ENCODE results near the gene PCDHGC4. TPM values are rescaled to one million over a fixed set of nuclear protein-coding genes. Genes with fewer than 3 reads are reported as not detected.

The PCDHGC4 gene
- polyA plus RNA-seq, 1 donor, result 1.7 TPM

- H3K27ac ChIP-seq (ENCODE audit: low read length), result no peak overlapping the region
- WGBS (ENCODE audit: insufficient coverage, low lambda C conversion rate), result 86% methylated on average over 1 of the region's 7 CpGs
- no peaks in the 10 kb centered on the region for H3K4me1 ChIP-seq (ENCODE audit: control insufficient read depth, insufficient read depth, low read length)
- peaks cover 9% of the 10 kb centered on the region for H3K36me3 ChIP-seq (ENCODE audit: control insufficient read depth, insufficient read depth, low read length)
- no peak overlapping the region for H3K4me3 ChIP-seq (ENCODE audit: low read length)
- no peaks in the 10 kb centered on the region for H3K9me3 ChIP-seq (ENCODE audit: control insufficient read depth, low read depth, low read length)
- no peaks in the 10 kb centered on the region for H3K27me3 ChIP-seq (ENCODE audit: control insufficient read depth, insufficient read depth, low read length)
- DNase-seq, result no peak
These were observed 16.9 kb downstream of the PCDHGC4 start for GRCh38 chr5:141501761-141502160.

DNA sequence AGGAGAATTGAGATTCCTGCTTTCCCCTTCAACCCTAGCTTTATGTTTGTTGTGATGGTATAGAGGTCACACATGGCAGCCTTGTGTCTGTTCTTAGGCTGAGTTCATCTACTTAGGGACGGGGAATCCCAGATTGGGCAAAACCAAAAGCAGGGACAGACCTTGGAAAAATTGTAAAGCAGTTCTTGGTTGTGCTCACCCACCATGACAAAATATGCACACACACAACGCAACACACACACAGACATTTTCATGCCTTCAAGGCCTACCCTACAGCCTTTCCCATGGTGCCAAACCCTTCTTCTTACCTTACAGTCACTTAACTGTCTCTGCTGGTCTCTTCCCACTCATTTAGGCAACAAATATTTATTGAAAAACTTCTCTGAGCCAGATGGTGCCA lies 18.9 kb downstream of the PCDHGC4 start:
- peaks cover 10% of the 10 kb centered on the region for H3K36me3 ChIP-seq (ENCODE audit: control insufficient read depth, insufficient read depth, low read length)
- H3K4me1 ChIP-seq (ENCODE audit: control insufficient read depth, insufficient read depth, low read length), result peaks cover 3% of the 10 kb centered on the region
- peaks cover 5% of the 10 kb centered on the region for H3K27me3 ChIP-seq (ENCODE audit: control insufficient read depth, insufficient read depth, low read length)
- no peak overlapping the region for H3K27ac ChIP-seq (ENCODE audit: low read length)
- H3K4me3 ChIP-seq (ENCODE audit: low read length), result no peak overlapping the region
- WGBS (ENCODE audit: insufficient coverage, low lambda C conversion rate), result no CpG with 5 or more reads among the region's 2 CpGs
- DNase-seq, result no peak
- no peaks in the 10 kb centered on the region for H3K9me3 ChIP-seq (ENCODE audit: control insufficient read depth, low read depth, low read length)

DNA sequence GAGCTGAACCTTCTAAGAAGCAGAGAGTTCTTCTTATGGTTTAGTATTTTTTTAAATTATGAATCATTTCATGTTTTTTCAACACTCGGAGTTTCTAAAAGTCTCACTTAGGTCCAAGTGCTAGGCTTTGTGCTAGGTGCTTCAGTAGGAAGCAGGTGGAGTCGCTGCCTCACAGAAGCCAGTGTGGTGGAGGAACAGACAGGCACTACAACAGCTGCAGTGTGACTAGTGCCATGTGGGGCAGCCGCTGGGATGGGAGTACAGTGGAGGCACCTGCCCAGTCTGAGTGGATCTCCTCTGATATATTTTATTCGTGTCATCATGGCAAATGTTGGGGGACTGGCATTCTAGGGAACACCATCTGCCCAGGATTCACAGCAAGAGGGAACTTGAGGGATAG lies 19.4 kb downstream of the PCDHGC4 start:
- 100% methylated on average over 1 of the region's 4 CpGs for WGBS (ENCODE audit: insufficient coverage, low lambda C conversion rate)

GRCh38 chr5:141506381-141507155 lies 21.7 kb downstream of the PCDHGC4 start:
- Histone ChIP-seq H3K4me1 (ENCODE audit: control insufficient read depth, insufficient read depth, low read length) (peaks cover 3% of the 10 kb centered on the region), H3K9me3 (ENCODE audit: control insufficient read depth, low read depth, low read length) (no peaks in the 10 kb centered on the region), H3K4me3 (ENCODE audit: low read length) (no peak overlapping the region), H3K27ac (ENCODE audit: low read length) (no peak overlapping the region), H3K27me3 (ENCODE audit: control insufficient read depth, insufficient read depth, low read length) (peaks cover 12% of the 10 kb centered on the region), H3K36me3 (ENCODE audit: control insufficient read depth, insufficient read depth, low read length) (peaks cover 23% of the 10 kb centered on the region)
- no CpG with 5 or more reads among the region's 8 CpGs for WGBS (ENCODE audit: insufficient coverage, low lambda C conversion rate)
- DNase-seq, result no peak

More for the DNA sequence above, 19.4 kb downstream of the PCDHGC4 start:
- Histone ChIP-seq H3K4me3 (ENCODE audit: low read length) (no peak overlapping the region), H3K36me3 (ENCODE audit: control insufficient read depth, insufficient read depth, low read length) (peaks cover 10% of the 10 kb centered on the region), H3K27me3 (ENCODE audit: control insufficient read depth, insufficient read depth, low read length) (peaks cover 8% of the 10 kb centered on the region), H3K4me1 (ENCODE audit: control insufficient read depth, insufficient read depth, low read length) (peaks cover 3% of the 10 kb centered on the region), H3K9me3 (ENCODE audit: control insufficient read depth, low read depth, low read length) (no peaks in the 10 kb centered on the region), H3K27ac (ENCODE audit: low read length) (no peak overlapping the region)
- no peak for DNase-seq

GRCh38 chr5:141507387-141508091 lies 22.7 kb downstream of the PCDHGC4 start:
- Histone ChIP-seq H3K36me3 (ENCODE audit: control insufficient read depth, insufficient read depth, low read length) (peaks cover 28% of the 10 kb centered on the region), H3K4me1 (ENCODE audit: control insufficient read depth, insufficient read depth, low read length) (peaks cover 3% of the 10 kb centered on the region), H3K9me3 (ENCODE audit: control insufficient read depth, low read depth, low read length) (no peaks in the 10 kb centered on the region), H3K27me3 (ENCODE audit: control insufficient read depth, insufficient read depth, low read length) (peaks cover 12% of the 10 kb centered on the region), H3K27ac (ENCODE audit: low read length) (peak overlapping the region; percentile 60), H3K4me3 (ENCODE audit: low read length) (no peak overlapping the region)
- WGBS (ENCODE audit: insufficient coverage, low lambda C conversion rate), result no CpG with 5 or more reads among the region's 11 CpGs
- DNase-seq, result peak in 1 of 2 donors; percentile 34

DNA sequence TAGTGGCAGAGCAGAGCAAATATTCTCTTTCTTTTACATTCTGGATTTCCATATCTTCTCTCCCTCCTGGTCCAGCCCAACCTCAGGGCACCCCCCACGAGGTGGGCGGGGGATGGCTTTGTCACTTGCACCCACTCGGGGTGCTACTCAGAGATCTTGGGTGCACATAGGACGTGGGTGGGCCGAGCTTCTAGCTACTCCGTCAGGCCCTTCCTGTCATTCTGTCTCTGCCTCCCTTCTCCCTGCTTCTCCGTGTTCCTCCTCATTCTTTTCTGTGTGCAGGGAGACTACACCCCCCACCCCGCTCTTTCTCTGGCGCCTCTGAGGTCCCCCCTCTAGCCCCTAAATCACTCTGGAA lies 23.6 kb downstream of the PCDHGC4 start:
- WGBS (ENCODE audit: insufficient coverage, low lambda C conversion rate), result no CpG with 5 or more reads among the region's 9 CpGs
- Histone ChIP-seq H3K4me3 (ENCODE audit: low read length) (no peak overlapping the region), H3K27ac (ENCODE audit: low read length) (peak overlapping the region; percentile 60), H3K4me1 (ENCODE audit: control insufficient read depth, insufficient read depth, low read length) (peaks cover 3% of the 10 kb centered on the region), H3K36me3 (ENCODE audit: control insufficient read depth, insufficient read depth, low read length) (peaks cover 28% of the 10 kb centered on the region), H3K27me3 (ENCODE audit: control insufficient read depth, insufficient read depth, low read length) (peaks cover 12% of the 10 kb centered on the region), H3K9me3 (ENCODE audit: control insufficient read depth, low read depth, low read length) (no peaks in the 10 kb centered on the region)
- no peak for DNase-seq

DNA sequence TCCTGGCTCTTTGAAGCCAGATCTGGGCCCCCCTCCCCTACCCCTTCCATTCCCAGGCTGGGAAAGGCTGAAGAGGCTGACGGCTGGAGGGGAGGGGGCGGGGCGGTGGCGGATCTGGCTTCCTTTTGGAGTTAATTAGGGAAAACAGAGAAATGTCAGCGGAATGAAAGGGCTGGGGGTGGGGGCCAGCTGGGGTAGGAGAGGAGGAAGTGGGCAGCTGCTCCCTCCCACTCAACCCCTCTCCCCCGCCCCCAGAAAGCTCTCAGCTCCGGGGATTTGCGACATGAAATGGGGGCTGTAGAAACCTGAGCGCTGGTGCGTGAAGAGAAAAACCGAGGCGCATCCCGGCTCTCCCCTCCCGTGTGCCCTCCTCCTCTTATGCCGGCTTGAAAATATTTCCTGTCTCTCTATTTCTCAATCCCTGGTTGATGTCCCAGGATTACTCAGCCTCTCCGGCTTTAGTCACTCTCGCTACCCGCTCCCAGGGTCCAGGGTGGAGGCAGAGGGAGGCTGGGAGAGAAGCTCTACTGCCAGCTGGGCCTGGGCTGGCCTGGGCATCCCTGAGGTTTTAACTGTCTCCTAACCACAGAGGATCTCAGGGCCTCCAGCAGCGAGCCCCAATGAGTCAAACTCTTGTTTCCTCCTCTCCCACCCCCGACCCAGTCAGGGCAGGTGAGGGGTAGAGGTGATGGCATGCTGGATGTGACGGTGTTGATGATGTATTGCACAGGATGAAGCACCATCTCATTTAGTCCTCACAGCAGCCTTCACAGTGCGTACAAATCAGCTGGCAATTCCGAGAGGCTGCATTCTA lies 24.2 kb downstream of the PCDHGC4 start:
- no CpG with 5 or more reads among the region's 23 CpGs for WGBS (ENCODE audit: insufficient coverage, low lambda C conversion rate)
- Histone ChIP-seq H3K36me3 (ENCODE audit: control insufficient read depth, insufficient read depth, low read length) (peaks cover 28% of the 10 kb centered on the region), H3K9me3 (ENCODE audit: control insufficient read depth, low read depth, low read length) (no peaks in the 10 kb centered on the region), H3K27ac (ENCODE audit: low read length) (peak overlapping the region; percentile 60), H3K27me3 (ENCODE audit: control insufficient read depth, insufficient read depth, low read length) (peaks cover 12% of the 10 kb centered on the region), H3K4me1 (ENCODE audit: control insufficient read depth, insufficient read depth, low read length) (peaks cover 3% of the 10 kb centered on the region), H3K4me3 (ENCODE audit: low read length) (peak overlapping the region; percentile 11)
- DNase-seq, result peak in 1 of 2 donors; percentile 42

DNA sequence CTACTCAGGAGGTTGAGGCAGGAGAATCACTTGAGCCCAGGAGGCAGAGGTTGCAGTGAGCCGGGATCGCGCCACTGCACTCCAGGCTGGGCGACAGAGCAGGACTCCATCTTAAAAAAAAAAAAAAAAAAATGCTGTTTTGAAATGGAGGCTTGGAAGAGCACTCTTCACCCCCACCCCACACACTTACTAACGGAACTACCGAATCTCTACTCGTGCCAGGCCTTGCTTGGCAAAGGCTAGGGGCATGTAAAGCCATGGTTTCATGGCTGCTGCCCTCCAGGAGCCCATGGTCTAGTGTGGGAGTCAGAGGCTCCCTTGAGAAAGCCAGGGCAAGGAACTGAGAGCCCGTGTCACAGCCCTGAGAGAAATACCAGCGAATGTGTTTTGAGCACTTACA lies 25.3 kb downstream of the PCDHGC4 start:
- H3K4me3 ChIP-seq (ENCODE audit: low read length), result no peak overlapping the region
- H3K9me3 ChIP-seq (ENCODE audit: control insufficient read depth, low read depth, low read length), result no peaks in the 10 kb centered on the region
- peaks cover 3% of the 10 kb centered on the region for H3K4me1 ChIP-seq (ENCODE audit: control insufficient read depth, insufficient read depth, low read length)
- no peak overlapping the region for H3K27ac ChIP-seq (ENCODE audit: low read length)
- peaks cover 12% of the 10 kb centered on the region for H3K27me3 ChIP-seq (ENCODE audit: control insufficient read depth, insufficient read depth, low read length)
- peaks cover 30% of the 10 kb centered on the region for H3K36me3 ChIP-seq (ENCODE audit: control insufficient read depth, insufficient read depth, low read length)
- WGBS (ENCODE audit: insufficient coverage, low lambda C conversion rate), result no CpG with 5 or more reads among the region's 9 CpGs
- DNase-seq, result no peak

DNA sequence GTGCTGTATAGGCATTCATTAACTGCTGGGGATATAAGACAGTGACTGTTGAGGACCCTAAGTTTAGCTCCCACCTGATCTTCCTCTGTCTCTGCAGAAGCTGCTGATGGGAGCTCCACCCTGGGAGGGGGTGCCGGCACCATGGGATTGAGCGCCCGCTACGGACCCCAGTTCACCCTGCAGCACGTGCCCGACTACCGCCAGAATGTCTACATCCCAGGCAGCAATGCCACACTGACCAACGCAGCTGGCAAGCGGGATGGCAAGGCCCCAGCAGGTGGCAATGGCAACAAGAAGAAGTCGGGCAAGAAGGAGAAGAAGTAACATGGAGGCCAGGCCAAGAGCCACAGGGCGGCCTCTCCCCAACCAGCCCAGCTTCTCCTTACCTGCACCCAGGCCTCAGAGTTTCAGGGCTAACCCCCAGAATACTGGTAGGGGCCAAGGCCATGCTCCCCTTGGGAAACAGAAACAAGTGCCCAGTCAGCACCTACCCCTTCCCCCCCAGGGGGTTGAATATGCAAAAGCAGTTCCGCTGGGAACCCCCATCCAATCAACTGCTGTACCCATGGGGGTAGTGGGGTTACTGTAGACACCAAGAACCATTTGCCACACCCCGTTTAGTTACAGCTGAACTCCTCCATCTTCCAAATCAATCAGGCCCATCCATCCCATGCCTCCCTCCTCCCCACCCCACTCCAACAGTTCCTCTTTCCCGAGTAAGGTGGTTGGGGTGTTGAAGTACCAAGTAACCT lies 26.2 kb downstream of the PCDHGC4 start:
- H3K4me1 ChIP-seq (ENCODE audit: control insufficient read depth, insufficient read depth, low read length), result peaks cover 3% of the 10 kb centered on the region
- H3K27ac ChIP-seq (ENCODE audit: low read length), result no peak overlapping the region
- H3K9me3 ChIP-seq (ENCODE audit: control insufficient read depth, low read depth, low read length), result no peaks in the 10 kb centered on the region
- no peak overlapping the region for H3K4me3 ChIP-seq (ENCODE audit: low read length)
- H3K36me3 ChIP-seq (ENCODE audit: control insufficient read depth, insufficient read depth, low read length), result peaks cover 34% of the 10 kb centered on the region
- no CpG with 5 or more reads among the region's 14 CpGs for WGBS (ENCODE audit: insufficient coverage, low lambda C conversion rate)
- H3K27me3 ChIP-seq (ENCODE audit: control insufficient read depth, insufficient read depth, low read length), result peaks cover 12% of the 10 kb centered on the region
- DNase-seq, result no peak

Measured in large intestine (tissue), 3 donors.